GM21360 (cell line): Measurements from ENCODE around the gene KCNMA1.
"Not testable (repeated sequence)": the region's sequence is repeated elsewhere in the genome, so short reads cannot be mapped to it uniquely, and the experiment has no call there.

Experiments
- ATAC-seq: cut with Tn5 transposase; IDR thresholded peaks from one replicate; pipeline ENCODE4 v1.9.1; 2021; ENCODE audit warnings: mild to moderate bottlenecking, moderate library complexity; ENCODE audit not compliant: unreplicated experiment

KCNMA1 gene

DNA sequence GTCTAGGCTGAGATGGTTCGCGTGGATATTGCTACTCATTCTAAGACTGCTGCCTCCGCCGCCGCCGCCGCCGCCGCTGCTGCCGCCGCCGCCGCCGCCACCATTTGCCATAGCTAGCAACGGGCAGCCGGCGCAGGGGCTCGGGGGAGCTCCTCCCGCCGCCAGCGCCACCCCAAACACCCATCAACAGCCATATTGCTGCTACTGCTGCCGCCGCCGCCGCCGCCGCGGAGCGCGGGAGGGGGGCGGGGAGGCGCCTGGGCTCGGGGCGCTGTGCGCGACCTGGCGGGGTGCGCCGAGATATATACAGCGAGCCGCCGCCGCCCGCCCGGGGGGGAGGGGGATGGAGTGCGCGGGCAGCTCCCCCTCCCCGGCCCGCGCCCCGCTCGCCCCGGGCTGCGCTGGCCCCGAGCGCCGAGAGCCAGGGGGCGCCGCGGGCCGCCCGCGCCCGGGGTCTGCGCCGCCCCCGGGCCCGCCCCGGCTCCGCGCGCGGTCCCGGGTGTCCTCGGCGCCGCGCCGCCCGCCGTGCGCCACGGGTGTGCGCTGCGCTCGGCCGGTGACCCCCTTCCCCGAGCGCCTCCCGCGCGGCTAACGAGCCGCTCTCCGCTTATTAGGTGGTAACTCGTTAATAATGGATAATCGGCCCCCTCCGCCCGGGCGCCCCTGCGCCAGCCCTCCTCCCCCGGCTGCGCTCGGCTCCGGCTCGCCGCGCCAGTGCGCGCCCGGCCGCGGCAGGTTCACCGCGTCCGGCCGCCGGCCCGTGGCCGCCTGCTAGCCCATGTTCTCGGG is at the start of gene KCNMA1:
Gene KCNMA1, minus strand, starts transcription at position 277 of the 789 bp plus-strand sequence.
- no peak for ATAC-seq

DNA sequence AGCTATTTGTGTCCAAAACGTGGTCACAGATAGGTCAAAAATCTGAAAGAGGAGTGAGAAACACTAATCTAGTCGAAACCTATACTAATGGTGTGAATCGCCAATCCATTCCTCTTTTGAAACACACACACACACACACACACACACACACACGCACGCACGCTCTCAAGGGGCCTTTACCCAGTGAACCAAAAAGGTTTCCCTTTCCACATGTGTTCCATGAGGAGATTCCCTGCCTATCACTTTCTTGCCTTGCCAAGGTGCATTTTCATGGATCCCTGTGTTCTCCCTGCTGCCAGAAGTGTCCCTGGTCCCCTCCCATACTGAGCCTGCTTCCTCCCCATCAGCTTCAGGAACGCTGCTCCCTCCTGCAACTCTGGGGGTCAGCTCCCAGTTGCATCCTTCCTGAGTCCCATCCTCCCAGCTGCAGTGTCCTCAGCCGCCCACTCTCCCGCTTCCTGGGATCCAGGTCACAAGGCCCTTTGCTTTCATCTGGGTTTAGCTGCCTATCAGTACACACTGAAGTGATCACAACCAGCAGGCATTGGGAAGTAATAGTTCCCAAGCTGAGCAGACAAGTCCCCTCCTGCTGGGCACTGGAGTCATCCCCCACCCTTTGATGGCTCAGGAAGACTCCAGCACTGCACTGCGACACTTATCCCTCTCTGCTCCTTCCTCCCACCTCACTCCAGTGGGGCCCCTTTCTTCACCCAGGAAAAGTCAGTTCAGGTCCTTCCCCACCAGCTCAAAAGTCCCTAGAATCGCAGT is 49.2 kb upstream of the KCNMA1 start:
- ATAC-seq: no peak

DNA sequence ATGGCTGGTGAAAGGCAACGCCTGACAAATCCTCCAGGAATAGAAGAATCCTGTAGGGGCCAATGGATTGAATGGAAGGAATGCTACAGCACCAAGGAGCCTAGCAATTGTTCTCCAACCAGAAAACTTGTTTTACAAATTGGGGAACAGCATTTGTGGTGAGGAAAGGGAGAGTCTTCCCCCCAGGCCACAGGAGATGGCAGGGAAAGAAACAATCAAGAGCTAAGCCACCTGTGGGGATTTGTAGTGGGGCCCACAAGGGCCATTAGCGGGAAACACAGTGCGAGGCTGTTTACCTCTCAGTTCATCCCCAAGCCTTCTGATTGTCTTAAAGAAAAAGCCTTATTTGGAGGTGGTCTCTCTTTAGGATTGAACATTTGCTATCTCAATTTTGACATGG is 48.5 kb upstream of the KCNMA1 start:
- ATAC-seq: no peak

DNA sequence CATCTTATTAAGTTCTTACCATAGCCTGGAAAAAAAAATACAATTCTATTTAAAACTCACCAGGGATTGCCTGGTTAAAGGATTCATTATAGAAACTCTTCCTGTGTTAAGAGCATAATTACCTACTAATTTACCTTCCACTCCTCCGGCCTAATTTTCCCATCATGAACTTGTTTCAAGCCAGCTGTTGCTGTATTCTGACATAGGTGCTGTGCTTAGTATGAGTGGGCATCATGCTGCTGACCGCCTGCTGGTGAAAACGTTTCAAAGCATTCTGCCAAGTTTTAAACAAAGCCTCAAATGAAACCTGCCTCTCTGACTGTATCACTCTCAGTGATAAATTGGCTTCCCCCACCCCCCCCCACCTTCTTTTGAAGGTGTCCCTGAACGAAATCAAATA is 47.8 kb upstream of the KCNMA1 start:
- ATAC-seq: no peak

DNA sequence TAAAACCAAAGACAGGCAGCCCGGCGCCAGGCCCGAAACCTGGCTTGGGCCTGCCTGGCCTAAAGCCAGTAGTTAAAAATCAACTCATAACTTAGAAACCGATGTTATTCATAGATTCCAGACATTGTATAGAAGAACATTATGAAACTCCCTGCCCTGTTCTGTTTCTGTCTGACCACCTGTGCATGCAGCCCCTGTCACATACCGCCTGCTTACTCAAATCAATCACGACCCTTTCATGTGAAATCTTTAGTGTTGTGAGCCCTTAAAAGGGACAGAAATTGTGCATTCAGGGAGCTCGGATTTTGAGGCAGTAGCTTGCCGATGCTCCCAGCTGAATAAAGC is 45.5 kb upstream of the KCNMA1 start:
- ATAC-seq: not testable (repeated sequence)

DNA sequence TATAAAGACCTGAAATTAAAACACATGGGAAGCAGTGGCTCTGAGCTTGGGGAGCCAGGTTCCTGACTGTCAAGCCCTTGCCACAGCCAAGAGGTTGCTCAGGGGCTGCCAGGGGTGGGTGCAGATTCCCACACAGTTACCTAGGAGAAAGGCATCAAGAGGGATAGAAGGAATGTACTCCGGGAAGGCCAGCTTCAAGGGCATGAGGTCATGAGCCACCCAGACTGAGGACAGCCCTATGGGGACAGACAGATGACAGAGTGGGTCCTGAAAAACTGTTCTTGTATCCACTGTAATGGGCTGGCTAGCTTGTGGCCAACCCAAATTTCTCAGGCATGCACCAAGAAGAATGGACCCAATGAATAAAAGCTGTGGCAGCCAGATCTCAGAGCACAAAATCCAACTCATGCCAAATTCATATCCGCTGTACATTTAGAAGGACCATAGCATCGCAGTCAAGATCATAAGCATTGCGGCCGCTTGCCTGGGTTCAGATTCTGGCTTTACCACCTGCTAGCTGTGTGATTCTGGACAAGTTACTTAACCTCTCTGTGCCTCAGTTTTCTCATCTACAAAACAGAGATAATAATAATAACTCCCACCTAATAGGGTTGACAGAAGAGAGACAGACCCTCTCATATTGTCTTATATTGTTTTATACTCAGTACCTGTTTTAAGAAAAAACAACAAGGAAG is 44.9 kb upstream of the KCNMA1 start:
- ATAC-seq: no peak

DNA sequence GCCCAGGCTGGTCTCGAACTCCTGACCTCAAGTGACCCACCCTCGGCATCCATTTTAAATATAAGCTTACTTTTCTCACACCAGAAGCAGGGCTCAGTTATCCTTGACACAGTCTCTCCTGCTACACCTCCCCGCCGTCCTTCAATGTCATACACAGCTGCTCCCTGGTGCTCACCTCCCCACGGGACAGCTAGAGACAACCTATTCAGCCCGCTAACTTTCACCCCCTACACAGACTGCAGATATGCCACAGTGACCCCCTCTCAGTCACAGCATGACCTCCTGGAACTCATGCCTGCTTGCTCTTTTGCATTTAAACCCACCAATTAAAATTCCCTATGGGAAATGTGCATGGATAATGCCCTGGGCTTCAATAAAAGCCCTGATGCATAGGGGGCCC is 44.2 kb upstream of the KCNMA1 start:
- no peak for ATAC-seq

DNA sequence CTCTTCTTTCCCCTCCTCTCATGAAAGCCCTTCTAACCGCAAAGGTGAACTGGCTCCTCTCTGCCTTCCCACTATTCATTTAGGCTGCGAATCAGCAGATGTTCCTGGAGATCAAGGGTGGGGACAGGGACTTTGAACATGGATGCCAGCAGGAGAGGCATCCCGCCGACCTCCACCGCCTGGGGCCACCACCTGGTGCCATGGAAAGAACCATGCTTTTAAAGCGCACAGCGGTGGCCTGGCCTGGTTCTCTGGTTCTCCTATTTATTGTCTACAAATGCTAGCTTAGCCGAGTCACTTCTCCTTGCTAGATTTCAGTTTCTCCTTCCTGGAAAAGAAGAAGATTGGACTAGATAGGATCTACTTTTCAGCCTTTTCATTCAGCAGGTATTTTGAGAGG is 43.2 kb upstream of the KCNMA1 start:
- no peak for ATAC-seq

DNA sequence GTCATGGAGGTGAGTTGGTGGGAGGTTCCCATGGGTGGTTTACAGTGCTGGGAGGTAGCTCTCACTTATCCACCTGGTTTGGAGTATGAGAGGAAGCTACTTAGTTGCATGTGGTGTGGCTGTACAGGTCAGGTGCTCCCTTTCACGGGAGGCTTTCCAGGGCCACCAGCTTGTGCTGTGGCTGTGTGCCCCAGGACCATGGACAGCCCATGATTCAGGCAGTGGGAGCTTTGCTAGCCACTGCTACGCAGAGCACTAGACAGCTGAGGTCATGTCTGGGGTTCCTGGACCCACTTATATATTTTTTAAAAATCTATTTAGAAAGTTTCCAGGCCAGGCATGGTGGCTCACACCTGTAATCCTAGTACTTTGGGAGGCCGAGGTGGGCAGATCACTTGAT is 42.5 kb upstream of the KCNMA1 start:
- ATAC-seq: no peak

DNA sequence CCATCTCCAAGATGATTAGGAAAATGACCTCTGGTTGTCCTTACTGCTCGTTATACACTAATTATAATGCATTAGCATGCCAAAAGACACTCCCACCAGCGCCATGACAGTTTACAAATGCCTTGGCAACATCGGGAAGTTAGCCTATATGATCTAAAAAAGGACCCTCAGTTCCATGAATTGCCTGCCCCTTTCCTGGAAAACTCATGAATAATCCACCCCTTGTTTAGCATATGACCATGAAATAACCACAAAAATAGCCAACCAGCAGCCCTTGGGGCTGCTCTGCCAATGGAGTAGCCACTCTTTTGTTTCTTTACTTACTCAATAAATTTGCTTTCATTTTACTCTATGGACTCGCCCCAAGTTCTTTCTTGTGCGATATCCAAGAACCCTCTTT is 41.6 kb upstream of the KCNMA1 start:
- ATAC-seq: no peak

DNA sequence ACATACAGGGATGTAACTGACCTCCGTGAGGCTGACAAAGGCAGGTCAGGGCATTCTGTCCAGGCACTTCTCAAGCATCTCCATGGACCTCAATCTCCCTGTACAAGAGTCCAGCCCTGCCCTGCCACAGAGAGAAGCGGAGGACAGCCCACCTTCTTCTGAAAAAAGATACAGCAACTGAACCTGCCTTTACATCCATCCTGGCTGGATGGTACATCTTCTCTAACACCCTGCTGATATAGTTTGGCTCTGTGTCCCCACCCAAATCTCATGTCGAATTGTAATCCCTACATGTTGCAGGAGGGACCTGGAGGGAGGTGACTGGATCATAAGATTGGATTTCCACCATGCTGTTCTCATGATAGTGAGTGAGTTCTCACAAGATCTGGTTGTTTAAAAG is 40.5 kb upstream of the KCNMA1 start:
- ATAC-seq: no peak

DNA sequence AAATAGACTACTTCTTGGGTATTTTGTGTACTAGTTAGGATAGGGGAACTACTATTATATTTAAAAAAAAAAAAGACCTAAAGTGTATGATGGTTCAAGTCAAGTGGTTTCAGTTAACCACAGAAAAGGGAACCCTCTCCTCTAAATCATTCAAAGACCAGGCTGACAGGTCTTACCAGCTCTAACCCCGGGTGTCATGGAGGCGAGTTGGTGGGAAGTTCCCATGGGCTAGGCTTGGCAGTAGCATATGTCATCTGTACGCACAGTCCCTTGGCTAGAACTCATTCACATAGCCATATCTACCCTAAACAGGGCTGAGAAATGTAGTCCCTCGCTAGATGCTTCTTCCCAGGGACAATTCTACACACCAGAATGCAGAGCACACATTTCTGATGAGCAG is 37.7 kb upstream of the KCNMA1 start:
- no peak for ATAC-seq

DNA sequence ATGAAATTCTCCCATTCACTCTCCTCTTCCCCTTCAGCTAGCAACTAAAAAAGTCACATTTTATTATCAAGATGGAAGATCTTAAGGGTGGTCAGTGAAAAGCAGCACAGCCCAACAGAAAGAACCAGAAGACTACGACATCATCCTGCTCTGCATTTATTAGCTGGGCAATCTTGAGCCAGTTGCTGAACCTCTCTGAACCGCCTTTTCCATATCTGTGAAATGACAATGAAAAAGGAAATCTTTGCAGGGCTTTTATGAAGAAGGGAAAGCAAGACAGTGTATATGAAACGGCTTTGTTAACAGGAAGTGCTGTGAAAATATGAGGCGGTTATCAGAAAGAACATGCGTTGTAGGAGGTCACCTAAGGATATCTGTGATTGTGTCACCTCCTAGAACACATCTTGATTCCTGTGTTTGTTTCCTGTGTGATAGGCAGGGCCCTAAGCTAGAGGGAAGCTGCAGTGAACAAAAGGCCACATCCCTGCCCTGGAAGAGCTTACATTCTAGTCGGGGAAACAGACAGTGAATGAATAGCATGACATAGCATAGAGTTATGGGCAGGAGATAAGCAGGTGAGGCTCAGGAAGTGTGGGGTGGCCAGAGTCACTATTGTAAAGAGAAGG is 36.0 kb upstream of the KCNMA1 start:
- ATAC-seq: no peak

DNA sequence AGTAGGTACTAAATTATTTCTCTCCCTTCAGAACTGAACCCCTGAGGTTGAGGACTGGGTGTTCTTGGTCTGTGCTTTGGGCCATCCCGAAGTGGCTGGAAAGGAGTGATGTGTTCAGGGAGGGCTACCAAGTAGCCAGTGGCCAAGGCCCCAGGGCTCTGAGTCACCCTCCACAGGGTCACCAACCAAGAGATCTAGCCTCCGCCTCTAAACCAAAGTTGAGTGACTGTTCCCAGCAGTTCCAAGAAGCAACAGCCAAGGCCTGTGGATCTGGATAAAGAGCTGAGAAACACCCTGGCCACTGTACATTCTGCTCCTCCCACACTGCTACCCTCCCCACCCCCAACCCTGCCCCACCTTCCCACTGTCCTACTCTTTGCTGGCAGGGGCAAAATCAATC is 35.5 kb upstream of the KCNMA1 start:
- ATAC-seq: no peak

DNA sequence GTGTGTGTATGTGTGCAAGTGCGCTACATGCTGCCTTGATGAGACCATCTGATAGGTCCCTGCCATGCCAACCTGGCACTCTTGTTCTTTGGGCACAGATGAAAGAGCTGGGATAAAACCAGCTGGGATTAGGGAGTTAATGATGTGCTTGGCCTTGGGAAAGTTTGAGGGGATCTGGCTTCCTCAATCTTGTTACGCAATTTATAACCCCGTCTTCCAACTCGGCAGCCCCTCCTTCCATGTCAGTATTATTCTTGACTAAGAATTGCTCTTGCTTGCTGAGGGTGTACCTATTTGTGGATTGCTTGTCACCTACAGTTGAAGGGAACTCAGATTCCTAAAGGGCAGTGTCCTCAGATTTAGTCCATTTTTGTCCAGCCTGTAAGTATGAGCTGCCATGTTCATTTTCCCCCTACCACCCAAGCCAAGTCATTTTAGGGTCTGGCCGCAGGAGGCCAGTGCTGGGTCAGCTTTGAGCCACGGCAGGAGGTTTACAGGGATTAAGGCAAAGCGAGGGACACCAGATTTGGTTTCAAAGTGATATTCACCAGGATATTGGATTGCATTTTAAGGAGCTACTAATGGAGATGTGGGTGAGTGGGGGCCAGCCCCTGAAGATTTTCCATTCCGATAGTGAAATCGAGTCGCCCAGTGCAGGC is 34.1 kb upstream of the KCNMA1 start:
- no peak for ATAC-seq

DNA sequence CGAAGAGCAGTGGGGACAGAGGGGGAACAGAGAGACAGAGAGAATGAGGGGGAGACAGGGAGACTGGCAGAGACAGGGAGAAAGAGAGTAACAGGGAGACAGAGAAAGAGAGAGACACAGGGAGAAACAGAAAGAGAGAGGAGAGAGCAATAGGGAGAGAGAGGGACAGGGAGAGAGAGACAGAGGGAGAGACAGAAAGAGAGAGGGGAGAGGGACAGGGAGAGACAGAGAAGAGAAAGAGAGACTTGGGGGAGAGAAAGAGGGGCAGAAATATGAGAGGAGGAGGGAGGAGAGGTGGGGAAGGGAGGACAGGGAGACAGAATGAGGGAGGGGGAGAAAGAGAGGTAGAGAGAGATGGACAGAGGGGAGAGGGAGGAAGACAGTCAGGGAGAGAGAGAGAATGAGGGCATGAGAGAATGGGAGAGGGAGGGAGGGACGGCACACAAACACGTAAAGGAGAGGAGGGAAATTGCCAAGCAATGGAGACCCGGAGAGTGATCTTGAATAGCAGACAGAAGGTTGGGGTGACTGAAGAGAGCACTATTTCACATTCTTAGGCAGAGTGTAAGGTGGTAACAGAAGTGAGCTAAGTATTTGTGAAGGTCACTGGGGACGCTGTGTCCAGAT is 33.3 kb upstream of the KCNMA1 start:
- ATAC-seq: no peak

DNA sequence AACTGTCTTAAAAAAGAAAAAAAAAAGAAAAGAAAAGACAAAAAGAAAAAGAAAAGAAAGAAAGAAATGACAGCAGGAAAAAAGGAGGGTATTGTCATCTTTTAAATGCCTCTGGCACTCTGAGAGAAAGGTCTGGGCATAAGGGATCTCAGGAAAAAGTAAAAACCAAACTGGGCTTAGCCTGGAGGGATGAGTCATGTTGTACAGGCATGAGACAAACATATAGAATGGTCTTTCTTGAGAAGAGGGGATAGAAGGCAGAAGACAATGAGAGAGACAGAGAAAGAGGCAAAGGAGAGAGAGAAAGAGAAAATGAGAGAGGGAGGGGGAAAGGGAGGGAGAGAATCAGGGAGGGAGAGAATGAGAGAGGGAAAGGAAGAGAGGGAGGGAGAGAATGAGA is 32.3 kb upstream of the KCNMA1 start:
- no peak for ATAC-seq

DNA sequence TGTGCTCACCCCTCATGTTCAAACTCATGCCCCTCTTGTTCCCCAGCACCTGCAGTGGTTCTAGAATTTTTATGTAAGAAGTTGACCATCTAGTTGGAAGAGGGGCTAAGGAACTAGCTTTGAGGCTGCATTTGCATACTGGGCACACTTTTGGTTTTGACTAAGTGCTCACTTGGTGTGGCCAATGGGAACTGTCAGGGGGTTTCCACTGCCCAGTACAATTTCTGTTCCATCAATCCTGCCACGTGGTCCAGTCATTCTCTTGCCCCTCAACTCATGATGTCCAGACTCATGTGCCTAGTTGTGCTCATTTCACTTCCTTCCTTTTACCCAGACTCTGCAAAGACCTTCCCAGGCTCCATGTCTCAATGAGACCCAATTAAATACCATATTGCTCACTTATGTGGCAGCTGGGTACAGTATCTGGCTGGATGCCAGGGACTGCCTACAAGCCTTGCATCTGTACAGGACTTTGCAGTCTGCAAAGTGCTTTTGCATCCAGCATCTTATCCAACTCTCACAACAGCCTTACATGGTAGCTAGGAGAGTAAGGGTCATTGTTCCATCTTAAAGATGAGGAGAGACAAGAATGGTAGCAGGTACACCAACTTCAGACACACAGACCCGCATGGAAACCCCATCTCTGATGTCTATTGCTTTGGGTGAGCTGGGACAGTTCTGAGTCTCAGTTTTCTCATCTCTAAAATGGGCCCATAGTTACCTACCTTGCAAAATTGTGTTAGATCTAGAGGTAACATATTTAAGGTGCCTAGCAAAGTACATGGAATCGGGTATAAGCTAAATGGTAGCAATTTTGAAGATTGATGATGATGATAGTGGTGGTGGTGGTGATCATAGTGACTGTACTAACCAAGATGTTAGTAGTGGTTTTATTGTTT is 30.1 kb upstream of the KCNMA1 start:
- no peak for ATAC-seq

DNA sequence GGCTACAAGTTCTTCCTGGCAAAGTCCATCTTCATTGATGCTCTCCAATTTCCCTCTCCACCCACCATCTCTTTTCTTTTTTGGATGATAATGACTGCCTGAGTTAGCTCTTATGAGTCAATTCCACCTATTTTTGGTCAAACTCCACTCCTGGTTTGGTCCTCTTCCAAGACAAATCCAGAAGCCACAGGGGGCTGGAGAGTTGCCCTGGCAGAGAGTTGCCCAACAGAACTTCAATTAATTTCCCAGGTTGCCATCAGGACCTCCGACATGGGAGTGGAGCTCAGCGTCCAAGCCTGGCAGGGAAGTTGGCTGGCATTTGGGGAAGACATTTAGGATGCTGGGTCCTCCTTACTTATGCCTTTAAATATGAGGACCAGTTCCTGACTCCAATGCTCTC is 29.2 kb upstream of the KCNMA1 start:
- ATAC-seq: no peak

DNA sequence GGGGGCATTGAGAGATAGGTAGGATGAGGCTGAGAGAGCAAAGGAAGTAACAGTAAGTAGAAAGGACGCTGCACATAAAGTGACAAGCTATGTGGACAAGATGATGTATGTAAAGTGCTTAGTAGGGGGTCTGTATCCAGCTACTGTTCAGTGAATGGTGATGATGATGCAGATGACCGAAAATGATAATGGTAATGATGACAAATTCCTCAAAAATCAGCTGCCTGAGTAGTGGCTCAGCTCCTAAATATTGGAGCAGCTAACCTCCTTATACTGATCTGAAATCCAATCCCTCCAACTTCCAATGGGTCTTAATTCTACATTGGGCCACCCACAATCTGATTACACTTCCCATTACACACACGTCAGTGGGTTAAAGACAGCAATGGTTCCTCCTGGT is 27.1 kb upstream of the KCNMA1 start:
- ATAC-seq: no peak
